Astrocyte (in vitro differentiated cells and primary cell): ENCODE data around the gene COL23A1. TPM values are rescaled to one million over a fixed set of nuclear protein-coding genes. Genes with fewer than 3 reads are reported as not detected.

Source experiments
- DNase-seq: peaks from one replicate; pipeline ENCODE4 v3.0.0-alpha.2; 2010; ENCODE audit warnings: low read depth
- FAIRE-seq: peaks from 2 replicates; lab custom pipeline; 2011; peaks lifted over from hg19 to GRCh38; lab: Jason Lieb, UNC
- H2AFZ ChIP-seq: 2 replicates; pipeline ENCODE4 v1.6.0; 2012; ENCODE audit warnings: low read depth, low read length, inconsistent platforms
- H3K27ac ChIP-seq: 2 replicates; pipeline ENCODE4 v1.5.1; 2011; ENCODE audit warnings: low read depth, low read length, inconsistent platforms
- H3K27me3 ChIP-seq: 2 replicates; pipeline ENCODE4 v1.6.0; 2011; ENCODE audit warnings: low read length, inconsistent platforms; ENCODE audit not compliant: insufficient read depth
- H3K36me3 ChIP-seq: 2 replicates; pipeline ENCODE4 v1.5.1; 2011; ENCODE audit warnings: low read length, inconsistent platforms; ENCODE audit not compliant: insufficient read depth
- H3K4me1 ChIP-seq: 2 replicates; pipeline ENCODE4 v1.5.1; 2011; ENCODE audit warnings: low read length, inconsistent platforms; ENCODE audit not compliant: insufficient read depth
- H3K4me2 ChIP-seq: 2 replicates; pipeline ENCODE4 v1.6.0; 2012; ENCODE audit warnings: low read length, inconsistent platforms
- H3K4me3 ChIP-seq: 2 replicates; pipeline ENCODE4 v1.5.1; 2011; ENCODE audit warnings: low read depth, mild to moderate bottlenecking, low read length, inconsistent platforms; ENCODE audit not compliant: insufficient read depth
- H3K79me2 ChIP-seq: 2 replicates; pipeline ENCODE4 v1.6.0; 2012; ENCODE audit warnings: mild to moderate bottlenecking, low read length, inconsistent platforms; ENCODE audit not compliant: insufficient read depth
- H3K9ac ChIP-seq: 2 replicates; pipeline ENCODE4 v1.6.0; 2012; ENCODE audit warnings: mild to moderate bottlenecking, low read length, inconsistent platforms
- H3K9me3 ChIP-seq: 2 replicates; pipeline ENCODE4 v1.5.1; 2012; ENCODE audit warnings: low read depth, mild to moderate bottlenecking, low read length, inconsistent platforms; ENCODE audit not compliant: insufficient read depth
- H4K20me1 ChIP-seq: 2 replicates; pipeline ENCODE4 v1.6.0; 2012; ENCODE audit warnings: low read length, inconsistent platforms; ENCODE audit not compliant: insufficient read depth
- H3K27ac Mint-ChIP-seq: one replicate; pipeline ENCODE4 v1.8.0; 2021; ENCODE audit warnings: mild to moderate bottlenecking, mixed read lengths; ENCODE audit not compliant: unreplicated experiment
- H3K27me3 Mint-ChIP-seq: one replicate; pipeline ENCODE4 v1.8.0; 2021; ENCODE audit warnings: low read depth, mixed read lengths; ENCODE audit not compliant: unreplicated experiment
- H3K36me3 Mint-ChIP-seq: one replicate; pipeline ENCODE4 v1.8.0; 2021; ENCODE audit warnings: low read depth, mixed read lengths; ENCODE audit not compliant: unreplicated experiment
- H3K4me1 Mint-ChIP-seq: one replicate; pipeline ENCODE4 v1.8.0; 2021; ENCODE audit warnings: low read depth, mixed read lengths; ENCODE audit not compliant: unreplicated experiment
- H3K4me3 Mint-ChIP-seq: one replicate; pipeline ENCODE4 v1.8.0; 2021; ENCODE audit warnings: mild to moderate bottlenecking, moderate library complexity, mixed read lengths; ENCODE audit not compliant: unreplicated experiment
- H3K9me3 Mint-ChIP-seq: one replicate; pipeline ENCODE4 v1.8.0; 2021; ENCODE audit warnings: mild to moderate bottlenecking, mixed read lengths; ENCODE audit not compliant: unreplicated experiment
- CTCF ChIP-seq: IDR thresholded peaks from 2 replicates; pipeline ENCODE4 v1.5.1; 2011; ENCODE audit warnings: low read depth, mild to moderate bottlenecking, inconsistent platforms, low read length, moderate library complexity; ENCODE audit not compliant: insufficient read depth
- EZH2 ChIP-seq: IDR thresholded peaks from 2 replicates; pipeline ENCODE4 v1.6.1; 2012; ENCODE audit warnings: mild to moderate bottlenecking, low read length, inconsistent platforms; ENCODE audit not compliant: insufficient read depth
- total RNA-seq: library from RNA; stranded (reverse); gene quantifications from 2 replicates; pipeline ENCODE4 v1.2.1, GENCODE V29; 2021

Gene COL23A1
- total RNA-seq, 1 donor from 2014 or later, result 0.16 TPM

GRCh38 chr5:178458140-178458539 lies 132.1 kb downstream of the COL23A1 start:
- no peaks in the 10 kb centered on the region for H3K79me2 ChIP-seq
- no peak overlapping the region for H2AFZ ChIP-seq
- no peaks in the 10 kb centered on the region for H3K4me1 ChIP-seq
- no peaks in the 10 kb centered on the region for H3K9me3 ChIP-seq
- no peaks in the 10 kb centered on the region for H3K9me3 Mint-ChIP-seq
- no peaks in the 10 kb centered on the region for H3K36me3 Mint-ChIP-seq
- H3K27me3 Mint-ChIP-seq, result peaks cover 11% of the 10 kb centered on the region
- no peak overlapping the region for H3K4me3 Mint-ChIP-seq
- no peak overlapping the region for H3K27ac Mint-ChIP-seq
- H3K4me2 ChIP-seq, result no peak overlapping the region
- DNase-seq, result no peak
- H4K20me1 ChIP-seq, result no peaks in the 10 kb centered on the region
- FAIRE-seq, result no peak
- H3K4me1 Mint-ChIP-seq, result peaks cover 7% of the 10 kb centered on the region
- H3K36me3 ChIP-seq, result no peaks in the 10 kb centered on the region
- no peaks in the 10 kb centered on the region for H3K27me3 ChIP-seq
- H3K27ac ChIP-seq, result no peak overlapping the region
- no peak overlapping the region for H3K4me3 ChIP-seq
- TF ChIP-seq EZH2, result no peak
- TF ChIP-seq CTCF, result no peak
- H3K9ac ChIP-seq, result no peak overlapping the region

GRCh38 chr5:178457471-178457870 lies 132.7 kb downstream of the COL23A1 start:
- Mint-ChIP-seq H3K27ac (no peak overlapping the region), H3K27me3 (peaks cover 11% of the 10 kb centered on the region), H3K36me3 (no peaks in the 10 kb centered on the region), H3K4me1 (peaks cover 10% of the 10 kb centered on the region), H3K4me3 (no peak overlapping the region), H3K9me3 (peaks cover under 1% of the 10 kb centered on the region)
- H3K4me3 ChIP-seq, result no peak overlapping the region
- no peaks in the 10 kb centered on the region for H3K9me3 ChIP-seq
- H3K27ac ChIP-seq, result no peak overlapping the region
- no peak overlapping the region for H3K4me2 ChIP-seq
- H3K4me1 ChIP-seq, result no peaks in the 10 kb centered on the region
- DNase-seq, result no peak
- FAIRE-seq, result no peak
- H3K36me3 ChIP-seq, result no peaks in the 10 kb centered on the region
- no peaks in the 10 kb centered on the region for H3K27me3 ChIP-seq
- no peak for TF ChIP-seq CTCF
- TF ChIP-seq EZH2, result no peak
- H2AFZ ChIP-seq, result no peak overlapping the region
- H4K20me1 ChIP-seq, result no peaks in the 10 kb centered on the region
- no peaks in the 10 kb centered on the region for H3K79me2 ChIP-seq
- H3K9ac ChIP-seq, result no peak overlapping the region

- H3K27ac ChIP-seq, result no peak overlapping the region
- no peak overlapping the region for H3K9ac ChIP-seq
- Mint-ChIP-seq H3K4me1 (peaks cover 10% of the 10 kb centered on the region), H3K4me3 (no peak overlapping the region), H3K27me3 (peaks cover 6% of the 10 kb centered on the region), H3K27ac (no peak overlapping the region), H3K9me3 (peaks cover 2% of the 10 kb centered on the region), H3K36me3 (no peaks in the 10 kb centered on the region)
- H3K9me3 ChIP-seq, result no peaks in the 10 kb centered on the region
- H3K36me3 ChIP-seq, result no peaks in the 10 kb centered on the region
- H2AFZ ChIP-seq, result no peak overlapping the region
- H4K20me1 ChIP-seq, result no peaks in the 10 kb centered on the region
- DNase-seq (no peak), FAIRE-seq (no peak)
- H3K4me3 ChIP-seq, result no peak overlapping the region
- no peaks in the 10 kb centered on the region for H3K79me2 ChIP-seq
- TF ChIP-seq EZH2 (no peak), CTCF (no peak)
- no peaks in the 10 kb centered on the region for H3K27me3 ChIP-seq
- no peak overlapping the region for H3K4me2 ChIP-seq
- no peaks in the 10 kb centered on the region for H3K4me1 ChIP-seq
Measured at GRCh38 chr5:178455480-178455835, 134.7 kb downstream of the COL23A1 start.
